Stimulated activated naive B cell treated with anti-CD40 and anti-IgM and Interleukin-4, amounts not matched to agents 10 μg/mL and 1 μg/mL and 100 μg/mL, for 72 hours (primary cell): ENCODE measurements around the gene ARHGAP20.
A peak's percentile ranks its signal among the peaks of the same experiment; 100 is the strongest.
"Not testable (repeated sequence)": the region's sequence is repeated elsewhere in the genome, so short reads cannot be mapped to it uniquely, and the experiment has no call there.

Experiments
- ATAC-seq, 2 donors: fragments of 150-1000 bp; cut with Tn5 transposase; replicated peaks; 2 replicates each; pipeline ENCODE4 v1.10.0; 2021; ENCODE audit warnings: moderate library complexity in 1 of 2
- DNase-seq: peaks from one replicate; pipeline ENCODE4 v3.0.0; 2021
- H3K27ac Mint-ChIP-seq: one replicate; pipeline ENCODE4 v1.8.0; 2022; ENCODE audit warnings: mild to moderate bottlenecking, mixed read lengths
- H3K27me3 Mint-ChIP-seq, 2 donors: one replicate each; pipeline ENCODE4 v1.8.0; 2022; ENCODE audit warnings: mixed read lengths in 2 of 2
- H3K36me3 Mint-ChIP-seq, 2 donors: one replicate each; pipeline ENCODE4 v1.8.0; 2022; ENCODE audit warnings: mixed read lengths in 2 of 2, mild to moderate bottlenecking in 1 of 2
- H3K4me1 Mint-ChIP-seq, 2 donors: one replicate each; pipeline ENCODE4 v1.8.0; 2022; ENCODE audit warnings: mixed read lengths in 2 of 2, mild to moderate bottlenecking in 1 of 2
- H3K4me3 Mint-ChIP-seq, 2 donors: one replicate each; pipeline ENCODE4 v1.8.0; 2022; ENCODE audit warnings: mild to moderate bottlenecking in 2 of 2, mixed read lengths in 2 of 2, moderate library complexity in 1 of 2
- H3K9me3 Mint-ChIP-seq, 2 donors: one replicate each; pipeline ENCODE4 v1.8.0; 2022; ENCODE audit warnings: mixed read lengths in 2 of 2, mild to moderate bottlenecking in 1 of 2

The ARHGAP20 gene

DNA sequence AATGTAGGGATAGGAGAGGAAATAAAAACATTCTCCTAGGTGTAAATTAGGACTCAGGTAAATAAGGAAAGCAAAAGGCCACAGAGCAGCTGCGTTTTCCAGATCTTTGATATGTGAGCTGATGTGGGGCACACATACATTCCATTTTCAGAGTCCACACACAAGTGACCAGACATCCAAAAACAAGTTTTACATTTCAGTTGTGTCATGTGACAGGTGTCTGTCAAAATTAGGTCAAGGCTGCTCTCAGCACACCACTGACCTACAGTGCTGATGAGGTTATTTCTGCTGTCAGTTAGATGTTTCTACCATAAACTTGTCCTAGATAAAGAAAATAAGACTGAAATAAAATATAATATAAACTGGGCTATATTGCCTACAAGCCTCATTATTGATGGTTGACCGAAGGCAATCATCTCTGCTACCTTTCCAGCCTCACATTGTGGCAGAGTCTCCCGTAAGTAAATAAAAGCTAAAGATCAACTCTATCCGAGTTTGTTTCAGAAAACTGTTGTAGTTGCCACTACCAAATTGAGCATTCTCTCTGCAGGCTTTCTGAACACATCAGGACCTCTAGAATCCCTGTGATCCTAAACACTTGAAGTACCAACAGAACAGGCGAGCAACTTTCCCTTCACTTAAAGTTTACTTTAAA lies 7.9 kb downstream of the ARHGAP20 start:
- Mint-ChIP-seq H3K27me3 (peaks cover 25 to 36% of the 10 kb centered on the region in 2 donors), H3K9me3 (no peaks in the 10 kb centered on the region), H3K27ac (no peak overlapping the region), H3K4me3 (no peak overlapping the region), H3K36me3 (peaks cover 0 to 1% of the 10 kb centered on the region in 2 donors), H3K4me1 (no peaks in the 10 kb centered on the region)
- ATAC-seq (no peak), DNase-seq (no peak)

GRCh38 chr11:110691926-110692325 lies 20.3 kb downstream of the ARHGAP20 start:
- Mint-ChIP-seq H3K27ac (no peak overlapping the region), H3K4me3 (no peak overlapping the region), H3K36me3 (peaks cover 0 to 2% of the 10 kb centered on the region in 2 donors), H3K4me1 (no peaks in the 10 kb centered on the region), H3K27me3 (no peaks in the 10 kb centered on the region), H3K9me3 (peaks cover 0 to 1% of the 10 kb centered on the region in 2 donors)
- DNase-seq (no peak), ATAC-seq (no peak)

DNA sequence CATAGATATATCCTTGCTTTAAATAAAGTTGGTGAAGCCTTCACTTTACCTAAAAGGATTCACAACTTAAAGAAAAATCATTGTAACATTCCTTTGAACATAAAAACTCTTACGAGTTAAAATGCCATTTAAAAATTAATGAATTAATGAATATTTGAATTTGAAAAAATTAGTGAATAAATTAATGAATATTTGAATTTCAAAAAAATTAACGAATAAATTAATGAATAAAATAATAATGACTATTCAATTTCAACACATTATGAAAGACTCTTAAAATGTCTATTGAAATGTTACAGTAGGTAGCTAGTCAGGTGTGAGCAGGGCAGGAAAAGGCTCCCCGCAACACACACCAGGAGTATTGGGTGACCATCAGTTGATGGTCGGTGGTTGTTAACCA lies 22.9 kb downstream of the ARHGAP20 start:
- H3K36me3 Mint-ChIP-seq = peaks cover 0 to 2% of the 10 kb centered on the region in 2 donors
- ATAC-seq (no peak), DNase-seq (no peak)
- no peak overlapping the region for H3K27ac Mint-ChIP-seq
- H3K4me1 Mint-ChIP-seq = no peaks in the 10 kb centered on the region
- H3K4me3 Mint-ChIP-seq = no peak overlapping the region
- H3K9me3 Mint-ChIP-seq = no peaks in the 10 kb centered on the region
- H3K27me3 Mint-ChIP-seq = no peaks in the 10 kb centered on the region

GRCh38 chr11:110679323-110679975 lies 32.8 kb downstream of the ARHGAP20 start:
- H3K27me3 Mint-ChIP-seq = no peaks in the 10 kb centered on the region
- DNase-seq = no peak
- no peak overlapping the region for H3K27ac Mint-ChIP-seq
- peaks cover 0 to 1% of the 10 kb centered on the region in 2 donors for H3K4me1 Mint-ChIP-seq
- H3K36me3 Mint-ChIP-seq = no peaks in the 10 kb centered on the region
- ATAC-seq = no peak
- H3K9me3 Mint-ChIP-seq = peaks cover 0 to 3% of the 10 kb centered on the region in 2 donors
- H3K4me3 Mint-ChIP-seq = no peak overlapping the region

DNA sequence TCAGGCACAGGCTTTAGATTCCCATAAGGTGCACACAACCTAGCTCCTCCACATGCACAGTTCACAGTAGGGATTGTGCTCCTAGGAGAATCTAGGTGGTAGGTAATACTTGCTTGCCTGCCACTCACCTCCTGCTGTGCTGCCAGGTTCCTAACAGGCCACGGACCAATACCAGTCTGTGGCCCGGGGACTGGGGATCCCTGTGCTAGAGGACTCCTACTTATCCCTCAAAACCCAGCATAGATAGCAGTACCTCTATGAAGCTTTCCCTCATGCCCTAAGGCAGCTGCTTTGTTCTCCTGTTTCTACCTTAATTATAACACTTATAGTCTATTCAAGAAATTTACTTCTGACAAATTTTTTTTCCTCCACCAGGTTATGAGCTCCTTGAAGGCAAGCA lies 36.7 kb downstream of the ARHGAP20 start:
- Mint-ChIP-seq H3K9me3 (peaks cover 0 to 7% of the 10 kb centered on the region in 2 donors), H3K27me3 (peaks cover 2 to 7% of the 10 kb centered on the region in 2 donors), H3K27ac (no peak overlapping the region), H3K4me3 (no peak overlapping the region), H3K36me3 (no peaks in the 10 kb centered on the region), H3K4me1 (peaks cover 0 to 1% of the 10 kb centered on the region in 2 donors)
- DNase-seq (no peak), ATAC-seq (no peak)

- H3K4me3 Mint-ChIP-seq = no peak overlapping the region
These were observed 46.4 kb downstream of the ARHGAP20 start for GRCh38 chr11:110665689-110666465.

DNA sequence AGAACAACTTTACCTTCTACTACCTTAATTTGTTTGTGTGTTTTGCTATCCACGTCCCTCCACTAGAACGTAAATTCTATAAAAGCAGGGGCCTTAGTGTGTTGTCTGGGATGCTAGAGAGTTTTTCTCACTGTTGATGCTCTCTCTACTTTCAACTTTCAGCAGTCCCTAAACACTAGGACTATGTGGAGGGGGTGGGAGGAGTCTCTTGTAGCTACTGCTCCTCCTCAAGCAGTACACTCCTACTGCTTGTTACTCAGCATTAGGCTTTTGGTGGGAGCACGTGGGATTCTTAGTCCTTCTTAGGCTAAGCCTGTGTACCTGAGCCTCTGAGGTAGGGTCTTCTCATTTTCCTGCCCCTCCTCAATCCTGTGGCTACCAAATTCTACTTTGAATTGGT lies 56.3 kb downstream of the ARHGAP20 start:
- Mint-ChIP-seq H3K4me3 (no peak overlapping the region), H3K9me3 (peaks cover 7 to 8% of the 10 kb centered on the region in 2 donors), H3K27ac (no peak overlapping the region), H3K36me3 (peaks cover 6 to 15% of the 10 kb centered on the region in 2 donors), H3K27me3 (peaks cover 23 to 36% of the 10 kb centered on the region in 2 donors), H3K4me1 (no peaks in the 10 kb centered on the region)
- DNase-seq (no peak), ATAC-seq (no peak)

More at GRCh38 chr11:110665689-110666465, 46.4 kb downstream of the ARHGAP20 start:
- peaks cover 0 to 4% of the 10 kb centered on the region in 2 donors for H3K9me3 Mint-ChIP-seq
- no peak overlapping the region for H3K27ac Mint-ChIP-seq
- ATAC-seq (no peak), DNase-seq (no peak)
- H3K27me3 Mint-ChIP-seq = peaks cover 4 to 5% of the 10 kb centered on the region in 2 donors
- H3K4me1 Mint-ChIP-seq = no peaks in the 10 kb centered on the region
- no peaks in the 10 kb centered on the region for H3K36me3 Mint-ChIP-seq

DNA sequence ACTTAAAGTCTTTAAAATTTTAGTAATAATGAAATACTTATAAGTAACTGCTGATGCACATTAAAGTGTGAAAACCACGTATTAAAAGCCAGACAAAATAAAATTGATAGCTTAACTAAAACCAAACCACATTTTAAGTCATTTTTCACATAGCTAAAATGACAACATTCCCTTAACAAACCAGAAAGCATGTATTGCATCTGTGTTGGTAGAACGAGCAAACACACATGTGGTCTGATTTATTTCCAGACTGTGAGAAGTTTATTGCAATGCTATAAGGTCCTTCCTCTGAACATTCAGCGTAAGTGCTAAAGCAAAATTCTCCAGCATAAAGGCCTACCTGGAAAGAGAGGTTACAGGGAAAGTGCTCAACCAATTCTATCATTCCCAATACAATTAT lies 57.8 kb downstream of the ARHGAP20 start:
- DNase-seq (no peak), ATAC-seq (no peak)
- peaks cover 25 to 38% of the 10 kb centered on the region in 2 donors for H3K27me3 Mint-ChIP-seq
- H3K4me3 Mint-ChIP-seq = no peak overlapping the region
- H3K4me1 Mint-ChIP-seq = no peaks in the 10 kb centered on the region
- no peak overlapping the region for H3K27ac Mint-ChIP-seq
- peaks cover 6 to 17% of the 10 kb centered on the region in 2 donors for H3K36me3 Mint-ChIP-seq
- H3K9me3 Mint-ChIP-seq = peaks cover 9 to 10% of the 10 kb centered on the region in 2 donors

- Mint-ChIP-seq H3K4me3 (no peak overlapping the region), H3K27ac (peak overlapping the region; percentile 65), H3K27me3 (peaks cover 9 to 34% of the 10 kb centered on the region in 2 donors), H3K4me1 (peaks cover 0 to 6% of the 10 kb centered on the region in 2 donors), H3K9me3 (peaks cover 0 to 2% of the 10 kb centered on the region in 2 donors), H3K36me3 (no peaks in the 10 kb centered on the region)
- DNase-seq (no peak), ATAC-seq (peak; percentile 39 to 62)
These were observed 67.0 kb downstream of the ARHGAP20 start for GRCh38 chr11:110645253-110645652.

DNA sequence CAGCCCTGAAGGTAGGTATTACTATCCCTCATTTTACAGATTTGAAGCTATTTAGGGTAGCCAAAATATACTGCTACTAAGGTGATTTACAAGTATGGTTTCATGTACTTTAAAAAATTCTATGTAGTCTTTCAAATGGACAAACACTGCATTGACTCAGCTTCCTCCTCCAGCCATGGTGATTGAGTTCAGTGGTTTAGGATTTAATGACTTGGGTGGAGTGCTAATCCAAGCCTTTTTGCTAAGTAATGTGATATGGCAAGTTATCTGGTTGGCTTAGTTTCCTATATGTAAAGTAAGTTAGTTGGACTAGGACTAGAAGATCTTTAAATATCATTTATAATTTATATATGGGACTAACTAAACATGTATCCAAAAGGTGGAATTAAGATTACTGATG lies 77.9 kb downstream of the ARHGAP20 start:
- Mint-ChIP-seq H3K4me1 (no peaks in the 10 kb centered on the region), H3K36me3 (no peaks in the 10 kb centered on the region), H3K27me3 (peaks cover 0 to 8% of the 10 kb centered on the region in 2 donors), H3K27ac (no peak overlapping the region), H3K9me3 (peaks cover 2 to 4% of the 10 kb centered on the region in 2 donors), H3K4me3 (no peak overlapping the region)
- DNase-seq (no peak), ATAC-seq (no peak)

GRCh38 chr11:110631551-110631950 lies 80.7 kb downstream of the ARHGAP20 start:
- ATAC-seq = no peak
- no peak overlapping the region for H3K27ac Mint-ChIP-seq
- no peaks in the 10 kb centered on the region for H3K4me1 Mint-ChIP-seq
- peaks cover 0 to 8% of the 10 kb centered on the region in 2 donors for H3K27me3 Mint-ChIP-seq
- DNase-seq = no peak
- H3K4me3 Mint-ChIP-seq = no peak overlapping the region
- no peaks in the 10 kb centered on the region for H3K9me3 Mint-ChIP-seq
- H3K36me3 Mint-ChIP-seq = no peaks in the 10 kb centered on the region

GRCh38 chr11:110629594-110629993 lies 82.6 kb downstream of the ARHGAP20 start:
- Mint-ChIP-seq H3K9me3 (no peaks in the 10 kb centered on the region), H3K27ac (no peak overlapping the region), H3K27me3 (peaks cover 0 to 8% of the 10 kb centered on the region in 2 donors), H3K4me3 (no peak overlapping the region), H3K4me1 (no peaks in the 10 kb centered on the region), H3K36me3 (no peaks in the 10 kb centered on the region)
- DNase-seq = no peak
- no peak for ATAC-seq

DNA sequence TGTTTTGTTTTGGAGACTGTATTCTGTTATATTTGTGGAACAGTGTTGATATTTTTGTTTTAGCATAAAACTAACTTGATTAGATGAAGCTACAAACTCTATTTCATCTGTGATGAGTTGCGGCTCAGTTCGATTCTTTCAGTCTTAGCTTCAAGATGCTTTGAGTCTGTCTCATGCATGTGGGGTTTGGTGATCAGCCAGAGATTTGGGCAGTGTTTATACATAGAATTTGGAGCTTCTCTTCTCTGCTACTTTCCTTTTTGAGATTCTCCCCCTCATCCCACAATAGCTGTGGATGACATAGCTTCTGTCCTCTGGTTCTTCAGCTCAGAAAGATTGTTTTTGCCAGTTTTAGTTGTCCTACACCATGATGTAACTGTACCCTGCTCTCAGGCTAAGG lies 90.4 kb downstream of the ARHGAP20 start:
- ATAC-seq (no peak), DNase-seq (no peak)
- Mint-ChIP-seq H3K4me1 (no peaks in the 10 kb centered on the region), H3K9me3 (peaks cover 1 to 4% of the 10 kb centered on the region in 2 donors), H3K27ac (no peak overlapping the region), H3K4me3 (no peak overlapping the region), H3K27me3 (peaks cover 0 to 3% of the 10 kb centered on the region in 2 donors), H3K36me3 (peaks cover 0 to 6% of the 10 kb centered on the region in 2 donors)

- not testable (repeated sequence) for DNase-seq, H3K36me3 Mint-ChIP-seq, H3K9me3 Mint-ChIP-seq, H3K4me3 Mint-ChIP-seq, H3K27ac Mint-ChIP-seq, H3K27me3 Mint-ChIP-seq, ATAC-seq, H3K4me1 Mint-ChIP-seq
These were observed 92.9 kb downstream of the ARHGAP20 start for GRCh38 chr11:110619366-110619765.
